OCI-LY7 (cell line): Measurements from ENCODE around the gene ENOX1.

Source experiments
- CTCF ChIP-seq: fragments of 200-600 bp; sonication (generic); conservative IDR thresholded peaks from 2 replicates; pipeline ENCODE4 v1.5.1; 2014; ENCODE audit warnings: mild to moderate bottlenecking, antibody characterized with exemption, low read length, moderate library complexity, mixed read lengths
- EZH2phosphoT487 ChIP-seq: fragments of 200-600 bp; sonication (generic); IDR thresholded peaks from 2 replicates; pipeline ENCODE4 v1.6.1; 2018; ENCODE audit warnings: low read depth, borderline replicate concordance, mild to moderate bottlenecking, mixed run types, antibody characterized with exemption, low read length, moderate library complexity, mixed read lengths

GRCh38 chr13:43546816-43547215 is 240.0 kb downstream of the ENOX1 start:
- no peak for TF ChIP-seq CTCF
- TF ChIP-seq EZH2phosphoT487: no peak
